ENCODE measurements around the gene NUDC. TPM values are rescaled to one million over a fixed set of nuclear protein-coding genes. Genes with fewer than 3 reads are reported as not detected.

The NUDC gene
- 89.9 and 95.8 TPM in 2 replicates for total RNA-seq

GRCh38 chr1:26921540-26922430 is at the start of gene NUDC:
Gene NUDC, plus strand, starts transcription at chr1:26921743. Its CDS starts 106 bp downstream, at chr1:26921849.

GRCh38 chr1:26889551-26890466 is 31.7 kb upstream of the NUDC start, which contains the start of gene GPN2:
Gene GPN2, minus strand, starts transcription at chr1:26890283. Its CDS starts 187 bp downstream, at chr1:26890096.

GRCh38 chr1:26900001-26900814 is 21.3 kb upstream of the NUDC start, which contains the start of gene GPATCH3:
Gene GPATCH3, minus strand, starts transcription at chr1:26900467. Its CDS starts 25 bp downstream, at chr1:26900442.

GRCh38 chr1:26913754-26914619 is 7.6 kb upstream of the NUDC start, which contains the start of gene NR0B2:
Gene NR0B2, minus strand, starts transcription at chr1:26913975. Its CDS starts 35 bp downstream, at chr1:26913940.

GRCh38 chr1:26959722-26960624 is 38.4 kb downstream of the NUDC start, which contains the start of gene KDF1:
Gene KDF1, minus strand, starts transcription at chr1:26960468. Its CDS starts 8,088 bp downstream, at chr1:26952380.

GRCh38 chr1:26993237-26994019 is 71.9 kb downstream of the NUDC start, which contains the start of gene TRNP1:
Gene TRNP1, plus strand, starts transcription at chr1:26993692. Its CDS starts 95 bp downstream, at chr1:26993787.

Other genes starting within 250 kb of the NUDC start
- gene ARID1A, start 225.7 kb upstream of the NUDC start, total RNA-seq = 20.2 and 23.6 TPM in 2 replicates
- gene PIGV, start 133.8 kb upstream of the NUDC start, total RNA-seq = 18.0 and 18.2 TPM in 2 replicates
- gene ZDHHC18, start 95.1 kb upstream of the NUDC start, total RNA-seq = 14.9 and 15.3 TPM in 2 replicates
- 0.74 and 1.2 TPM in 2 replicates for gene SFN, start 58.6 kb upstream of the NUDC start, total RNA-seq
- 8.7 and 10.4 TPM in 2 replicates for gene GPN2, start 31.5 kb upstream of the NUDC start, total RNA-seq
- 7.4 and 11.7 TPM in 2 replicates for gene GPATCH3, start 21.3 kb upstream of the NUDC start, total RNA-seq
- not detected in 2 replicates for gene NR0B2, start 7.8 kb upstream of the NUDC start, total RNA-seq
- 0.67 and 1.3 TPM in 2 replicates for gene KDF1, start 38.7 kb downstream of the NUDC start, total RNA-seq
- 215 and 217 TPM in 2 replicates for gene TRNP1, start 71.9 kb downstream of the NUDC start, total RNA-seq
- 19.8 TPM in 2 replicates for gene TENT5B, start 91.1 kb downstream of the NUDC start, total RNA-seq
- 7.9 and 10.0 TPM in 2 replicates for gene SLC9A1, start 233.4 kb downstream of the NUDC start, total RNA-seq